WTC11 (cell line): ENCODE measurements around the gene CHD9NB. TPM values are rescaled to one million over a fixed set of nuclear protein-coding genes. Genes with fewer than 3 reads are reported as not detected.
"Not testable (repeated sequence)": the region's sequence is repeated elsewhere in the genome, so short reads cannot be mapped to it uniquely, and the experiment has no call there.

Experiments
- ATAC-seq: fragments of 200-7000 bp; cut with Tn5 transposase; 2 replicates; pipeline ENCODE4 v1.10.0; 2021; ENCODE audit warnings: mild to moderate bottlenecking, moderate library complexity
- CTCF ChIA-PET: fragments of 300-600 bp; sonication (Branson Sonifier 250); formaldehyde crosslinking; loops from one replicate; lab custom pipeline; 2021; ENCODE audit warnings: antibody characterized with exemption; lab: Charles Lee
- POLR2A ChIA-PET: fragments of 350-600 bp; sonication (Branson Sonifier 250); formaldehyde crosslinking; loops from one replicate; lab custom pipeline; 2021; ENCODE audit warnings: antibody characterized with exemption; lab: Charles Lee
- DNase-seq: peaks from one replicate; pipeline ENCODE4 v3.0.0; 2021; ENCODE audit warnings: low spot score
- H3K27ac Mint-ChIP-seq: 2 replicates; pipeline ENCODE4 v1.8.0; 2021; ENCODE audit warnings: mixed read lengths
- H3K27me3 Mint-ChIP-seq: 2 replicates; pipeline ENCODE4 v1.8.0; 2021; ENCODE audit warnings: low read depth, mild to moderate bottlenecking, moderate library complexity, mixed read lengths
- H3K36me3 Mint-ChIP-seq: 2 replicates; pipeline ENCODE4 v1.8.0; 2021; ENCODE audit warnings: mixed read lengths
- H3K4me1 Mint-ChIP-seq: 2 replicates; pipeline ENCODE4 v1.8.0; 2022; ENCODE audit warnings: mixed read lengths
- H3K4me3 Mint-ChIP-seq: 2 replicates; pipeline ENCODE4 v1.8.0; 2021; ENCODE audit warnings: mild to moderate bottlenecking, moderate library complexity, mixed read lengths
- H3K9me3 Mint-ChIP-seq: 2 replicates; pipeline ENCODE4 v1.8.0; 2021; ENCODE audit warnings: mixed read lengths
- CREB1 ChIP-seq: sonication (generic); formaldehyde crosslinking; IDR thresholded peaks from 2 replicates; pipeline ENCODE4 v1.8.0; 2023; ENCODE audit warnings: mild to moderate bottlenecking, missing genetic modification reagents
- ESRRA ChIP-seq: sonication (generic); formaldehyde crosslinking; IDR thresholded peaks from 2 replicates; pipeline ENCODE4 v1.8.1; 2022; ENCODE audit warnings: mild to moderate bottlenecking, missing genetic modification reagents, borderline replicate concordance
- FOXJ3 ChIP-seq: sonication (generic); formaldehyde crosslinking; IDR thresholded peaks from 2 replicates; pipeline ENCODE4 v1.9.0; 2021; ENCODE audit warnings: missing genetic modification reagents, mild to moderate bottlenecking, borderline replicate concordance
- FOXK1 ChIP-seq: sonication (generic); formaldehyde crosslinking; IDR thresholded peaks from 2 replicates; pipeline ENCODE4 v1.8.0; 2022; ENCODE audit warnings: mild to moderate bottlenecking, moderate library complexity, missing genetic modification reagents
- GABPB1 ChIP-seq: sonication (generic); formaldehyde crosslinking; IDR thresholded peaks from 2 replicates; pipeline ENCODE4 v1.8.1; 2023; ENCODE audit warnings: mild to moderate bottlenecking, missing genetic modification reagents
- GTF2I ChIP-seq: fragments of 250-450 bp; sonication (Bioruptor Pico); conservative IDR thresholded peaks from 2 replicates; pipeline ENCODE4 v1.4.0; 2021; ENCODE audit warnings: mild to moderate bottlenecking
- JUN ChIP-seq: sonication (generic); formaldehyde crosslinking; IDR thresholded peaks from 2 replicates; pipeline ENCODE4 v1.8.0; 2023; ENCODE audit warnings: mild to moderate bottlenecking, missing genetic modification reagents
- NFATC4 ChIP-seq: fragments of 250-450 bp; sonication (Bioruptor Pico); IDR thresholded peaks from 2 replicates; pipeline ENCODE4 v1.9.0; 2021; ENCODE audit warnings: mild to moderate bottlenecking
- NFE2L1 ChIP-seq: sonication (generic); formaldehyde crosslinking; IDR thresholded peaks from 2 replicates; pipeline ENCODE4 v1.8.1; 2023; ENCODE audit warnings: missing genetic modification reagents
- NR1H2 ChIP-seq: sonication (generic); formaldehyde crosslinking; IDR thresholded peaks from 2 replicates; pipeline ENCODE4 v1.9.0; 2021; ENCODE audit warnings: mild to moderate bottlenecking, moderate library complexity, missing genetic modification reagents
- NR2C2 ChIP-seq: sonication (generic); formaldehyde crosslinking; IDR thresholded peaks from 2 replicates; pipeline ENCODE4 v1.8.0; 2022; ENCODE audit warnings: mild to moderate bottlenecking, missing genetic modification reagents
- NR3C1 ChIP-seq: sonication (generic); formaldehyde crosslinking; conservative IDR thresholded peaks from 2 replicates; pipeline ENCODE4 v1.8.1; 2023; ENCODE audit warnings: low read depth, mild to moderate bottlenecking, missing genetic modification reagents
- OVOL2 ChIP-seq: fragments of 250-450 bp; sonication (Bioruptor Pico); IDR thresholded peaks from 2 replicates; pipeline ENCODE4 v1.9.0; 2021; ENCODE audit warnings: mild to moderate bottlenecking, borderline replicate concordance
- RELA ChIP-seq: sonication (generic); formaldehyde crosslinking; IDR thresholded peaks from 2 replicates; pipeline ENCODE4 v1.8.1; 2022; ENCODE audit warnings: missing genetic modification reagents, mild to moderate bottlenecking, borderline replicate concordance
- SMAD3 ChIP-seq: sonication (generic); formaldehyde crosslinking; IDR thresholded peaks from 2 replicates; pipeline ENCODE4 v1.8.0; 2022; ENCODE audit warnings: missing genetic modification reagents, mild to moderate bottlenecking, borderline replicate concordance
- TCF7 ChIP-seq: sonication (generic); formaldehyde crosslinking; IDR thresholded peaks from 2 replicates; pipeline ENCODE4 v1.8.0; 2022; ENCODE audit warnings: mild to moderate bottlenecking, low read depth, missing genetic modification reagents, moderate library complexity
- total RNA-seq: library from RNA; stranded (reverse); gene quantifications from 3 replicates; pipeline ENCODE4 v1.2.3, GENCODE V29; 2021
- TF ChIP-seq, protein P1 (sequence below): sonication (generic); formaldehyde crosslinking; IDR thresholded peaks from 2 replicates; pipeline ENCODE4 v1.8.0; 2022; ENCODE audit warnings: mild to moderate bottlenecking, missing genetic modification reagents
- TF ChIP-seq, protein P2 (sequence below): sonication (generic); formaldehyde crosslinking; conservative IDR thresholded peaks from 2 replicates; pipeline ENCODE4 v1.8.1; 2023; ENCODE audit warnings: mild to moderate bottlenecking, low read depth, missing genetic modification reagents, moderate library complexity
- TF ChIP-seq, protein P3 (sequence below): sonication (generic); formaldehyde crosslinking; IDR thresholded peaks from 2 replicates; pipeline ENCODE4 v1.8.1; 2023; ENCODE audit warnings: mild to moderate bottlenecking, missing genetic modification reagents, moderate library complexity
- TF ChIP-seq, protein P4 (sequence below): sonication (generic); formaldehyde crosslinking; IDR thresholded peaks from 2 replicates; pipeline ENCODE4 v1.8.1; 2023; ENCODE audit warnings: mild to moderate bottlenecking, missing genetic modification reagents
- TF ChIP-seq, protein P5 (sequence below): sonication (generic); formaldehyde crosslinking; IDR thresholded peaks from 2 replicates; pipeline ENCODE4 v1.8.0; 2022; ENCODE audit warnings: mild to moderate bottlenecking, missing genetic modification reagents
- TF ChIP-seq, protein P6 (sequence below): fragments of 250-450 bp; sonication (Bioruptor Pico); IDR thresholded peaks from 2 replicates; pipeline ENCODE4 v1.9.0; 2021; ENCODE audit warnings: mild to moderate bottlenecking

CHD9NB gene
- total RNA-seq, 1 experiment from 2014 or later: 3.5 TPM

DNA sequence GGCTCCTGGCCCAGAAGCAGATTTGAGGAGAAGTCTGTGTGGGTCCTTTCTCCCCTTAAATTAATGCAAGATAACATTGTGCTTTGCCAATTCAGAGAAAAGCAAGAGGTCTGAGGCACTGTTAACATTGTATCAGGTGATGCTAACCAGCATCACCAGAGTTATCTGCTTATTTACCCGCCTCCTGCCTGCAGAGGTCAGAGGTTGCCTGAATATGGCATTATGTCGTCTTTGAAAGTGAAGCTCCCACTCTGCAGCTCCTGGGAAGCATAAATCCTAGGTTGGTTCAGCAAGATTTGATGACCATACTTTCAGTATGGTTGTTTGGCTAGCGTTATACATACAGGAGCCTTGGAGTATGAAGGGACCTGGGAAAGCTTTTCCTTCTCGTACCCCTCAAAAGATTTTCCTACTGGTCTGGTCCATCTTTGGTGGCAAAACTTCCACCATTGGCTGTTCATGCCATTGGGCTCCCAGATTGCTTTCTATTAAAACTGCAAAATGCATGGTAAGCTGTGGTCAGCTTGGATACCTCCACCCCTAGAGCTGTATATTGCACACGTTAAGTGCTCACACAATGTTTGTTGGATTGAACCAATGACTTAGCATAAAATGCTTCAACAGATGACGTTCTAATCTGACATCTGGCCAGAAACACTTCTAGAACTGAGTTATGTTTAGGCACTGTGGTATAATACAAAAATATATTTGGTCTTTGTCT is 26.2 kb upstream of the CHD9NB start (continued):
- no peak for TF ChIP-seq JUN (CRISPR knock-in tag)
- TF ChIP-seq, protein P1, sequence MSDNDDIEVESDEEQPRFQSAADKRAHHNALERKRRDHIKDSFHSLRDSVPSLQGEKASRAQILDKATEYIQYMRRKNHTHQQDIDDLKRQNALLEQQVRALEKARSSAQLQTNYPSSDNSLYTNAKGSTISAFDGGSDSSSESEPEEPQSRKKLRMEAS: no peak
- TF ChIP-seq GABPB1 (CRISPR knock-in tag): no peak

DNA sequence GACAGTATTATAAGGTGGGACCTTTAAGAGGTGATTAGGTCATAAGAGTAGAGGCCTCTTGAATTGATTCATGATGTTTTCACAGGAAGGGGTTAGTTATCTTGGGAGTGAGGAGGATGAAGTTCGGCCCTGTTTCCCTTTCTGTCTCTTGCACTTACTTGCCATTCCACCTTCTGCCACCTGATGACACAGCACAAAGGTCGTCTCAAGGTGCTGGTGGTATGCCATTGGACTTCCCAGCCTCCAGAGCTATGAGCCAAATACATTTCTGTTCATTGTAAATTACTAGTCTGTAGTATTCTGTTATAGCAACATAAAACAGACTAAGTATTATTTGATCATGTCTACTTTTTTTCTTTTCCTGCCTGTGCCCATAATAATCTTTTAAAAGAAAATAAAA is 25.6 kb upstream of the CHD9NB start:
- no peak overlapping the region for H3K4me3 Mint-ChIP-seq
- H3K9me3 Mint-ChIP-seq: peaks cover 40% of the 10 kb centered on the region
- CTCF ChIA-PET: interaction anchor here (1.4 kb wide), 1 partner anchor 23 kb away, joined by 4 read pairs; the partner anchor contains the start of gene CHD9
- TF ChIP-seq TCF7 (CRISPR knock-in tag) (no peak), NR2C2 (no peak), FOXJ3 (no peak), SMAD3 (CRISPR knock-in tag) (no peak), NFATC4 (no peak), RELA (CRISPR knock-in tag) (no peak), NFE2L1 (CRISPR knock-in tag) (no peak), NR3C1 (CRISPR knock-in tag) (no peak), OVOL2 (CRISPR knock-in tag) (no peak), CREB1 (CRISPR knock-in tag) (no peak), GTF2I (no peak), ESRRA (CRISPR knock-in tag) (no peak), NR1H2 (CRISPR knock-in tag) (no peak), FOXK1 (no peak)
- TF ChIP-seq, protein P2, sequence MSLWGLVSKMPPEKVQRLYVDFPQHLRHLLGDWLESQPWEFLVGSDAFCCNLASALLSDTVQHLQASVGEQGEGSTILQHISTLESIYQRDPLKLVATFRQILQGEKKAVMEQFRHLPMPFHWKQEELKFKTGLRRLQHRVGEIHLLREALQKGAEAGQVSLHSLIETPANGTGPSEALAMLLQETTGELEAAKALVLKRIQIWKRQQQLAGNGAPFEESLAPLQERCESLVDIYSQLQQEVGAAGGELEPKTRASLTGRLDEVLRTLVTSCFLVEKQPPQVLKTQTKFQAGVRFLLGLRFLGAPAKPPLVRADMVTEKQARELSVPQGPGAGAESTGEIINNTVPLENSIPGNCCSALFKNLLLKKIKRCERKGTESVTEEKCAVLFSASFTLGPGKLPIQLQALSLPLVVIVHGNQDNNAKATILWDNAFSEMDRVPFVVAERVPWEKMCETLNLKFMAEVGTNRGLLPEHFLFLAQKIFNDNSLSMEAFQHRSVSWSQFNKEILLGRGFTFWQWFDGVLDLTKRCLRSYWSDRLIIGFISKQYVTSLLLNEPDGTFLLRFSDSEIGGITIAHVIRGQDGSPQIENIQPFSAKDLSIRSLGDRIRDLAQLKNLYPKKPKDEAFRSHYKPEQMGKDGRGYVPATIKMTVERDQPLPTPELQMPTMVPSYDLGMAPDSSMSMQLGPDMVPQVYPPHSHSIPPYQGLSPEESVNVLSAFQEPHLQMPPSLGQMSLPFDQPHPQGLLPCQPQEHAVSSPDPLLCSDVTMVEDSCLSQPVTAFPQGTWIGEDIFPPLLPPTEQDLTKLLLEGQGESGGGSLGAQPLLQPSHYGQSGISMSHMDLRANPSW: no peak
- TF ChIP-seq, protein P3, sequence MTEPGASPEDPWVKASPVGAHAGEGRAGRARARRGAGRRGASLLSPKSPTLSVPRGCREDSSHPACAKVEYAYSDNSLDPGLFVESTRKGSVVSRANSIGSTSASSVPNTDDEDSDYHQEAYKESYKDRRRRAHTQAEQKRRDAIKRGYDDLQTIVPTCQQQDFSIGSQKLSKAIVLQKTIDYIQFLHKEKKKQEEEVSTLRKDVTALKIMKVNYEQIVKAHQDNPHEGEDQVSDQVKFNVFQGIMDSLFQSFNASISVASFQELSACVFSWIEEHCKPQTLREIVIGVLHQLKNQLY: no peak
- TF ChIP-seq, protein P4, sequence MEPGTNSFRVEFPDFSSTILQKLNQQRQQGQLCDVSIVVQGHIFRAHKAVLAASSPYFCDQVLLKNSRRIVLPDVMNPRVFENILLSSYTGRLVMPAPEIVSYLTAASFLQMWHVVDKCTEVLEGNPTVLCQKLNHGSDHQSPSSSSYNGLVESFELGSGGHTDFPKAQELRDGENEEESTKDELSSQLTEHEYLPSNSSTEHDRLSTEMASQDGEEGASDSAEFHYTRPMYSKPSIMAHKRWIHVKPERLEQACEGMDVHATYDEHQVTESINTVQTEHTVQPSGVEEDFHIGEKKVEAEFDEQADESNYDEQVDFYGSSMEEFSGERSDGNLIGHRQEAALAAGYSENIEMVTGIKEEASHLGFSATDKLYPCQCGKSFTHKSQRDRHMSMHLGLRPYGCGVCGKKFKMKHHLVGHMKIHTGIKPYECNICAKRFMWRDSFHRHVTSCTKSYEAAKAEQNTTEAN (CRISPR knock-in tag): no peak
- TF ChIP-seq, protein P5, sequence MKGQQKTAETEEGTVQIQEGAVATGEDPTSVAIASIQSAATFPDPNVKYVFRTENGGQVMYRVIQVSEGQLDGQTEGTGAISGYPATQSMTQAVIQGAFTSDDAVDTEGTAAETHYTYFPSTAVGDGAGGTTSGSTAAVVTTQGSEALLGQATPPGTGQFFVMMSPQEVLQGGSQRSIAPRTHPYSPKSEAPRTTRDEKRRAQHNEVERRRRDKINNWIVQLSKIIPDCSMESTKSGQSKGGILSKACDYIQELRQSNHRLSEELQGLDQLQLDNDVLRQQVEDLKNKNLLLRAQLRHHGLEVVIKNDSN (CRISPR knock-in tag): no peak
- TF ChIP-seq, protein P6, sequence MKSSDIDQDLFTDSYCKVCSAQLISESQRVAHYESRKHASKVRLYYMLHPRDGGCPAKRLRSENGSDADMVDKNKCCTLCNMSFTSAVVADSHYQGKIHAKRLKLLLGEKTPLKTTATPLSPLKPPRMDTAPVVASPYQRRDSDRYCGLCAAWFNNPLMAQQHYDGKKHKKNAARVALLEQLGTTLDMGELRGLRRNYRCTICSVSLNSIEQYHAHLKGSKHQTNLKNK (CRISPR knock-in tag): no peak
- no peaks in the 10 kb centered on the region; the same call in 1 of the 2 replicates for H3K27me3 Mint-ChIP-seq
- no peak for DNase-seq
- no peak for ATAC-seq
- H3K4me1 Mint-ChIP-seq: peaks cover 43% of the 10 kb centered on the region
- H3K27ac Mint-ChIP-seq: no peak overlapping the region
- H3K36me3 Mint-ChIP-seq: peaks cover 41% of the 10 kb centered on the region
- POLR2A ChIA-PET: no interaction called here

DNA sequence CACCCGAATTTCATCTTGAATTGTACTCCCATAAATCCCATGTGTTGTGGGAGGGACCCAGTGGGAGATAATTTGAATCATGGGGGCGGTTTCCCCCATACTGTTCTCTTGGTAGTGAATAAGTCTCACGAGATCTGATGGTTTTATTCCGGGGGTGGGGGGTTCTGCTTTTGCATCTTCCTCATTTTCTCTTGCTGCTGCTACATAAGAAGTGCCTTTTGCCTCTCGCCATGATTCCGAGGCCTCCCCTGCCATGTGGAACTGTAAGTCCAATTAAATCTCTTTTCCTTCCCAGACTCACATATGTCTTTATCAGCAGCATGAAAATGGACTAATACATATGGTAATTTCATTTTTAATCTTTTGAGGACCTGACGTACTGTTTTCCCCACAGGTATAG is 22.8 kb upstream of the CHD9NB start:
- H3K4me1 Mint-ChIP-seq: peaks cover 36% of the 10 kb centered on the region
- H3K4me3 Mint-ChIP-seq, H3K27ac Mint-ChIP-seq, ATAC-seq, CTCF ChIA-PET, H3K27me3 Mint-ChIP-seq, DNase-seq, POLR2A ChIA-PET: not testable (repeated sequence)
- peaks cover 55% of the 10 kb centered on the region for H3K36me3 Mint-ChIP-seq
- H3K9me3 Mint-ChIP-seq: peaks cover 45% of the 10 kb centered on the region

DNA sequence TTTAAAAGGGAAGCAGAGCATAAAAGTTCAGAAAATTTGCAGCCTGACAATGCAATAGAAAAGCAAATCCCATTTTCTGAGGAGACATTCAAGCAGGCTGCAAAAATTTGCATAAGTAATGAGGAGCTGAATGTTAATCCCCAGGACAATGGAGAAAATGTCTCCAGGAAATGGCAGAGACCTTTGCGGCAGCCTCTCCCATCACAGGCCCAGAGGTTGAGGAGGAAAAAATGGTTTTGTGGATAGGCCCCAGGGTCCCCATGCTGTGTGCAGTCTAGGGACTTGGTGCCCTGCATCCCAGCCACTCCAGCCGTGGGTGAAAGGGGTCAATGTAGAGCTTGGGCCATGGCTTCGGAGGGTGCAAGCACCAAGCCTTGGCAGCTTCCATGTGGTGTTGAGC is 21.6 kb upstream of the CHD9NB start:
- H3K4me3 Mint-ChIP-seq, ATAC-seq, DNase-seq, H3K27ac Mint-ChIP-seq, CTCF ChIA-PET, H3K27me3 Mint-ChIP-seq: not testable (repeated sequence)
- H3K4me1 Mint-ChIP-seq: peaks cover 26% of the 10 kb centered on the region
- H3K9me3 Mint-ChIP-seq: peaks cover 45% of the 10 kb centered on the region
- H3K36me3 Mint-ChIP-seq: peaks cover 56% of the 10 kb centered on the region
- POLR2A ChIA-PET: interaction anchor here (0.6 kb wide), 1 partner anchor 48 kb away, joined by 3 read pairs; no protein-coding TSS in a partner anchor
